GM19372 (cell line): ENCODE results near the gene ZRANB1.
"Not testable (repeated sequence)": the region's sequence is repeated elsewhere in the genome, so short reads cannot be mapped to it uniquely, and the experiment has no call there.

Experiments used
- ATAC-seq: cut with Tn5 transposase; IDR thresholded peaks from one replicate; pipeline ENCODE4 v1.9.1; 2021; ENCODE audit warnings: mild to moderate bottlenecking, low read depth, moderate library complexity; ENCODE audit not compliant: unreplicated experiment

ZRANB1 gene

GRCh38 chr10:124941823-124942222 lies at the start of gene ZRANB1:
Gene ZRANB1 (plus strand): TSS chr10:124942123. CDS start chr10:124942494, 371 bp downstream.
- ATAC-seq = no peak

DNA sequence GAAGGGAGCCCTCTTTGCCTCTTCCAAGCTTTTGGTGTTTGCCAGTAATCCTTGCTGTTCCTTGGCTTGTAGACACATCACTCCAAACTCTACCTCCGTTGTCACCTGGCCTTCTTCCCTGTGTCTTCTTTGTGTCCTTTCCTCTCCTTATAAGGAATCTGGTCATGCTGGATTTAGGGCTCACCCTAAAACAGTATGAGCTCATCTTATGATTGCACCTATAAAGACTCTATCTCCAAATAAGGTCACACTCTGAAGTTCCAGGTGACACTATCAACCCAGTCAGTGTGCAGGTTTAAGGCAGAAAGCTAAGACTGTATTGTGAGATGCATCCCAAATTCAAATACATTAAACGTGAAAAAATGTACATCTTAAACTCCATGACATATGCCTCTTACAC lies 49.0 kb upstream of the ZRANB1 start:
- ATAC-seq = no peak

- ATAC-seq = no peak
These were observed 47.2 kb upstream of the ZRANB1 start for GRCh38 chr10:124894569-124895215.

- no peak for ATAC-seq
These were observed 45.2 kb upstream of the ZRANB1 start for GRCh38 chr10:124896751-124897150.

DNA sequence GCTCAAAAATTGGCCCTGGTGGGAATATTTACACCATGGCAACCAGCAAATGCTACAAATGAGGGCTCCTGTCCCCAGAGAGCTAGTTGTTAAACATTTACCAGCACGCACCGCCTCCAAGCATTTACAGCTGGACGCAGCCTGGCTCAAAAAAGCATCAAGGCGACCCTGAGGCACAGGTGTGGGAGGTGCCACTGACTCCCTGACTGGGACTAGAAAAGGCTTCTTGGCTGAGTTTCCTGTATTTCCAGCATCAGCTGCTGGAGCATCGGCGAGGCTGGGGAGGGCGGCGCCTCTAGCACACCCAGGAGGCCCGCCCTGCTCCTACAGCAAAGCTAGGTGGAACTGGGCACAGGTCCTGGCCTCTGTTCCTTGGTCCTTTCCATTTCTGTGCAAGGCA lies 43.5 kb upstream of the ZRANB1 start:
- ATAC-seq = no peak

- no peak for ATAC-seq
These were observed 42.8 kb upstream of the ZRANB1 start for GRCh38 chr10:124899151-124899550.

DNA sequence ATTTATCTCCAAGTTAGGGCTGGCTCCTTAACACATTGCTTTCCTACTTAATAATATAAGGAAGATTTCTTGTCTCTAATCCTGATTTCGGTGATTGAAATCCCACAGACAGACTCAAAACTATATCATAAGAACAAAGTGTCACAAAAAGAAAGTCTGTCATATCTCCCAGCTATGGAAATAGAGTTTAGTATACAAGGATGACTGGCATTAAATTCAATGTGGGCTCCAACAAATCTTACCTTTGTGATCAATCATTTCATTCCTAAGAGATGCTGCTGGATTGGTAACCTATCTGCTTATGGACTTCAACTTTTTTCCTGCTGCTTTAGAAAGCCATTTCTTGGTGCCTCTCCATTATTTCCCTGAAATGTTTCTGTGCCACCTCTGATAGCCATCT lies 39.5 kb upstream of the ZRANB1 start:
- ATAC-seq = no peak

DNA sequence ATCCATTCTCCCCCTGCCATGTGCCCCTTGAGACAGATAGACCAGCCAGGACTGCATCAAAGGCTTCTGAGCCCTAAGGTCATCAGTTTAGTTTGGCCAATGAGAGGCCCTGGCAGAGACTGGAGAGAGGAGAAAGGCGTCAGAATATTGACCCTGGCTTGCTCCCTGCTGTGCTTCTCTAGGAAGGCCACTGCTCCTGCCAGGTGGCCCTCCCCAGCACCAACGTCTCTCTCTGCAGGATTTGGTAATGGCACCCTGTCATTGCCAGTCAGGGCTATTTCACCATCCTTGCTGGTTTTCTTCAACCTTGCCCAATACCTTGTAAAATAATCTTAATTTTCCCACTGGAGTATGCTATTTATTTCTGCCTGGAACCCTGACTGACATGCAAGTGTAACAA lies 38.8 kb upstream of the ZRANB1 start:
- no peak for ATAC-seq

DNA sequence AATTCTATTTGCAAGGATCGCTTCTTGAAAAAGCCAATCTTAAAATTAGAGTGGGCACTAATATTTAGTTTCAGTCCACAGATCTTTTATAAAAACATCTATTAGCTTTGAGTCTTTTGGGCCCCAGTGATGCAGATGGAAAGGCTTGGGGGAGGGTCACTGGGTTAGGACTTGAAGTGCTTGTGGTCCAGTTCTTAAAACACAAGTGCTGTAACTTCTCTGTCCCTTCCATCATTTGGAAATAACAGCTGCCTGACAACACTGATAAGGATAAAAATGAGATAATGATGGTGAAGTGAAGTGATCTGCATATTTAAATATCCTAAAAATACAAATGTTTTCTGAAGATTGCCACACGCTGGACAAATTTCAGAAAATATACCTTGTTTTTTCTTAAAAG lies 37.1 kb upstream of the ZRANB1 start:
- ATAC-seq = no peak

GRCh38 chr10:124906551-124907001 lies 35.3 kb upstream of the ZRANB1 start:
- no peak for ATAC-seq

DNA sequence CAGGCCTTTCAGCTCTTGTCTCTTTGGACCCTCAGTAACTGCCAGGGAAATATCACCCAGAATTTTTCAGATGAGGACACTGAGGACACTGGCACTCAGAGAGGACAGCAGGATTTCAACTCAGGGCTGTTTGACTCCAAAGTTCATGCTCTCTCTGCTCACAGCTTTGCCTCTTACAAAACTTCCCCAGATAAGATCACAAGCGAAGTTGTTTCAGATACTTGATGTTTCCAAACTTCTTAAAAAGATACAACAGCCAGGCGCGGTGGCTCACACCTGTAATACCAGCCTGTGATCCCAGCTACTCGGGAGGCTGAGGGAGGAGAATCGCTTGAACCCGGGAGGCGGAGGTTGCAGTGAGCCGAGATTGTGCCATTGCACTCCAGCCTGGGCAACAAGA lies 32.4 kb upstream of the ZRANB1 start:
- no peak for ATAC-seq

- no peak for ATAC-seq
These were observed 30.5 kb upstream of the ZRANB1 start for GRCh38 chr10:124911124-124912067.

DNA sequence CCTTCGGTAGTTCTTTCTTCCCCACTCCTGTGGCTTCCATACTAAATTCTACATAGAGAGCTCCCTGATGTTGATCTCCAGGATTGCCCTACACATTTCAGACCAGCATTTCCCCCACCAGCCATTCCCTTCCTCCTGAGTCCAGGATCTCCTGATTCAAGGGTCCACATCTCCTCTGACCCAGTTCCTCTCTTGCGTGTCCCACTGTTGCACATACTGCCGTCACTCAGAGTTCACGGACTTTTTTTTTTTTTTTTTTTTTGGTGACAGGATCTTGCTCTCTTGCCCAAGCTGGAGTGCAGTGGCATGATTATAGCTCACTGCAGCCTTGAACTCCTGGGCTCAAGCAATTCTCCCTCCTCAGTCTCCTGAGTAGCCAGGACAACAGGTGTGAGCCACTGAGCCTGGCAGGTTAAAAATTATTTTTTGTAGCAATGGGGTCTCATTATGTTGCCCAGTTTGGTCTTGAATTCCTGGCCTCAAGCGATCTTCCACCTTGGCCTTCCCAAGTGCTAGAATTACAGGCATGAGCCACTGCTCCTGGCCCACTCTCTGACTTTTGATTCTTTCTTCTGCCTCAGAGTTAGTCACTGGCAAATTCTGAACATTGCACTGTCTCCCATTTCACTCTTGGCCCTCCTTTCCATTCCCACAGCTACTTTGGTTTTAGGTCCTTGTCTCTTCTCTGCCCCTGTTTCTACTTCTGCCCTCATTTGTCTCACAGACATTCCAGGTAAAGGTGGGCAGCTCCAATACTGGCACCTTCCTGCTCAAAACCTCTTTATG lies 29.6 kb upstream of the ZRANB1 start:
- no peak for ATAC-seq

DNA sequence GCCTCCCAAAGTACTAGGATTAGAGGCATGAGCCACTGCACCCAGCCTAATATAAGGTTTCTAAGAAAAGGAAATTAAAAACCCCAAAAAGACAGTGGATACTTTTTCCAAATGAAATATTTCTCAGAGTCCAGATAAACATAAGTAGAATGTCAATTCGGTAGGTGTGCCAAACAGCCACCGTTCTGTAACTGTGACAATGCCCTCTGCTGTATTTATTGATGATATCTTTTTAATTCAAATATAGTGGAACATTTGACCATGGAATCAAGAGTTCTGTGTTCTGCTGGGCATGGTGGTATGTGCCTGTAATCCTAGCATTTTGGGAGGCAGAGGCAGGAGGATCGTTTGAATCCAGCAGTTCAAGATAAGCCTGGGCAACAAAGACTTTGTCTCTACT lies 28.8 kb upstream of the ZRANB1 start:
- ATAC-seq = no peak

DNA sequence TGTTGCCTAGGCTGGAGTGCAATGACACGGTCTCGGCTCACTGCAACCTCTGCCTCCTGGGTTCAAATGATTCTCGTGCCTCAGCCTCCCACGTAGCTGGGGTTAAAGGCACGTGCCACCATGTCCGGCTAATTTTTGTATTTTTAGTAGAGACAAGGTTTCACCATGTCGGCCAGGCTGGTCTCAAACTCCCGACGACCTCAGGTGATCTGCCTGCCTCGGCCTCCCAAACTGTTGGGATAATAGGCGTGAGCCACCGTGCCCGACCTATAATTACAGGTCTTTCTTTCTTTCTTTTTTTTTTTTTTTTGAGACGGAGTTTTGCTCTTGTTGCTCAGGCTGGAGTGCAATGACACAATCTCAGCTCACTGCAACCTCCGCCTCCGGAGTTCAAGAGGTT lies 27.5 kb upstream of the ZRANB1 start:
- ATAC-seq = not testable (repeated sequence)

DNA sequence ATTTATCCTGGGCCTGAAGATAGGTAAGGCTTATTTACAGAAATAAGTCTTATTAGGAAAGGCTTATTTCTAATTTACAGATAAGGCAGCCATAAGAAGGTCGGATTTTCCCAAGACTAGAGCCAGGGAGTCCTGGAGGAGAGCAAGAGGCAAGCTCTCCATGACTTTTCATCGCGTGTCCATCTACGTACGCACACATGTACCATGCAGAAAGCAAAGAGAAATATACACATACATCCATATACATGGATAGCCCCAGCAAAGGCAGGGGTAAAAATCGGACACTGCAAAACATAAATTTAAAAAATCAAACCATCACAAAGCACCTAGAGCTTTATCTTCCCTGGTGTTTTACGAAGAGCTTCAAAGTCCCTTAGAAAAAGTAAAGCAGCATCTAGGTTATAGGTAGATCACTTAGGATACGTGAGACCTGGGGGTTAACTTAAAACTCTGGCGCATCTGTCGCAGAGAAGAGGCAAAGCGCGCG lies 25.8 kb upstream of the ZRANB1 start:
- ATAC-seq = no peak

DNA sequence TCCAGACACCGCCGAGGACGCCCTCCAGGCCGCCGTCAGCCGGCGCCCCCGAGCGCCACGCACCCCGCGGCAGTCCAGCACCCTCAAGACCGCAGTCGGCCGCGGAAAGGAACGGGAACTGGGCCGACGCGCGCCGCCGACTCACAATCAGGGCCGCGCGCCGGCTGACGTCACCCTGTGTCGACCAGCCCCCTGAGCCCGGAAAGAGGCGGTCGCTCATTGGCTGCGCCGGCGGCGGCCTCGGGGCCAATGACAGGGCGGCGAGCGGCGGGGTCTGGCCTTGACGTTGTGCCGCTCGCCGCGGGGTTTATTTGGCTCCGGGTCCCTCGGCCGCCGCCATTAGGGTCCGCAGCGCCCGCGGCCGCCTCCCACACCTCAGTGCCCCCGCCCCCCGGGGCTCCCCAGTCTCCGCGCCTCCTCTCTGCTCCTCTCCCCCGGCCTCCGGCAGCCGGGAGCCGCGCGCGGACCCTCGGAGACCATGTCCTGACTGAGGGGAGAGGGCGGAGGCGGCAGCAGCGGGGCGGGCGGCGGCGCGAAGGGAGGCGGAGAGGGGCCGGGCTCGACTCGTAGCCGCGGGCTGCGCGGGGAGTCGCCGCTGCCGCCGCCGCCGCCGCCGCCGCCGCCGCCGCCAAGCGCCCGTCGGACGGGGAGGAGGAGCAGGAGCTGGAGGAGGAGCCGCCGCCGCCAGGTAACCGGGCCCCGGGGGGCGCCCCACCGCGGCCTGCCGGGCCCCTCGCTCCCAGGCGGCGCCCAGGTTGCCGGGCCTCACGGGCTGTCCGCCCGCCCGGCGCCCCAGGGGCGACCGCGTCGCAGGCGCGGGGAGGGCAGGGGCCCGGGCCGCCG lies 25.1 kb upstream of the ZRANB1 start:
- ATAC-seq = peak; percentile 95

DNA sequence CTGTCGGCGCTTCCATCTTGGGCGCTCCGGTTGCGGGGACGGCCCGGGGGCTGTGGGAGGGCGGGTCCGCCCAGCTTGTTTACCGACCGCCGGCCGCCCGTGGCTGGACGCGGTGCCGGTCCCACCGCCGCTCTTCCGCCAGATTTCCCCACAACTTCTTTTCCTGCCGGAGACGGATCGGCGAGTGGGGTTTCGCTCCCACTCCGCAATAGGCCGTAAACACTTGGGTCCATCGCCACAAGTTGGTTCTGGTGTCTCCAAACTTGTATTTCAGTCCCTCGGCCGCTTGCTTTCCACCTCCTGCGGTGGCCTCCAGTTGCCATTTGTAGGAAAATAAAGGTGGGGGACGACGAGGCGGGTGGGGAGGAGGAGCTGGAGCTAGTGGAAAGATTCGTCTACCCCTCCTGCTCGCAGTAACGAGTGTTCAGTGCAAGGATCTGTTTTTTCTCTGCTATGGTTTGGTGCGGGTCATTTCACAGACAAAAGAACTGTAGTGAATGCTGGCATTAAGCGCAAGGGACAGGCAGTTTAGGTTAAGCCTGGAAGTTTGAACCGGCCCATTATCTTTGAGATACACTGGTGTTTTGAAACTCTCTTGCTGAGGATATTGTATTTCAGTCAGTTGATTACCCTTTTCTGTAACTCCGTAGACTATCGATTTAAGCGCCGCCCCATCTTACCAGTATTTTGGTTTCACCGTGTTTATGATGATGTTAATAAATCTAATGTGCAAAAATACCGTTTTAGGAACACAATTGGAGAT lies 24.3 kb upstream of the ZRANB1 start:
- ATAC-seq = peak; percentile 3

GRCh38 chr10:124918191-124918830 lies 23.6 kb upstream of the ZRANB1 start:
- ATAC-seq = no peak
